SK-N-SH (cell line): ENCODE measurements around the gene PLD1. TPM values are rescaled to one million over a fixed set of nuclear protein-coding genes. Genes with fewer than 3 reads are reported as not detected.

Experiments used
- CTCF ChIA-PET: fragments of 300-600, 350-600 bp; formaldehyde crosslinking; extraction: SDS; loops from one replicate; lab custom pipeline; 2021; lab: Yijun Ruan, JAX
- POLR2A ChIA-PET: fragments of 350-600 bp; sonication (Branson Sonifier 250); formaldehyde crosslinking; extraction: SDS; loops from one replicate; lab custom pipeline; 2020; ENCODE audit warnings: antibody characterized with exemption, inconsistent platforms; lab: Yijun Ruan, JAX
- DNase-seq: peaks from one replicate; pipeline ENCODE4 v3.0.0; 2012
- H2AFZ ChIP-seq: fragments of 200-600 bp; sonication (generic); 2 replicates; pipeline ENCODE4 v1.8.1; 2016; ENCODE audit warnings: antibody characterized with exemption, mild to moderate bottlenecking, low read depth
- H3F3A ChIP-seq: fragments of 200-600 bp; sonication (generic); replicated peaks from 2 replicates; pipeline ENCODE3; 2016; ENCODE audit warnings: antibody characterized with exemption, mild to moderate bottlenecking; ENCODE audit not compliant: insufficient read depth
- H3K27ac ChIP-seq, 2 experiments: fragments of 200-500 bp in 1 of 2; fragments of 200-600 bp in 1 of 2; sonication (Bioruptor generic) in 1 of 2; sonication (generic), shearing (Covaris generic) in 1 of 2; 2 replicates each; pipeline versions ENCODE4 v1.5.1 to v1.6.1; 2014 to 2016; ENCODE audit warnings: low read depth in 2 of 2, inconsistent platforms in 1 of 2, low read length in 1 of 2, mild to moderate bottlenecking in 1 of 2, mixed read lengths in 1 of 2
- H3K27me3 ChIP-seq: fragments of 200-600 bp; sonication (generic), shearing (Covaris generic); 2 replicates; pipeline ENCODE4 v1.6.1; 2016; ENCODE audit warnings: mixed run types; ENCODE audit not compliant: insufficient read depth
- H3K36me3 ChIP-seq, 2 experiments: fragments of 200-500 bp in 1 of 2; fragments of 200-600 bp in 1 of 2; sonication (Bioruptor generic) in 1 of 2; sonication (generic) in 1 of 2; replicated peaks in 1 of 2; 2 replicates each; pipeline versions ENCODE3 to v1.5.1; 2014 to 2016; ENCODE audit warnings: low read length in 1 of 2, mild to moderate bottlenecking in 1 of 2; ENCODE audit not compliant: insufficient read depth in 2 of 2, control insufficient read depth in 1 of 2
- H3K4me1 ChIP-seq, 2 experiments: fragments of 200-500 bp in 1 of 2; fragments of 200-600 bp in 1 of 2; sonication (Bioruptor generic) in 1 of 2; sonication (generic), shearing (Covaris generic) in 1 of 2; 2 replicates each; pipeline versions ENCODE4 v1.5.1 to v1.6.1; 2014 to 2016; ENCODE audit warnings: low read depth in 1 of 2, low read length in 1 of 2, mixed run types in 1 of 2; ENCODE audit not compliant: insufficient read depth in 2 of 2, control insufficient read depth in 1 of 2
- H3K4me2 ChIP-seq: fragments of 200-600 bp; sonication (generic), shearing (Covaris generic); 2 replicates; pipeline ENCODE4 v1.6.1; 2017; ENCODE audit warnings: mixed run types
- H3K4me3 ChIP-seq, 2 experiments: fragments of 200-500 bp in 1 of 2; fragments of 200-600 bp in 1 of 2; sonication (Bioruptor generic) in 1 of 2; sonication (generic), shearing (Covaris generic) in 1 of 2; 2 replicates each; pipeline versions ENCODE4 v1.5.1 to v1.8.1; 2014 to 2016; ENCODE audit warnings: low read depth in 2 of 2, inconsistent platforms in 1 of 2, low read length in 1 of 2, mild to moderate bottlenecking in 1 of 2, mixed read lengths in 1 of 2, moderate library complexity in 1 of 2
- H3K79me2 ChIP-seq: fragments of 200-600 bp; sonication (generic); 2 replicates; pipeline ENCODE4 v1.8.1; 2017; ENCODE audit warnings: mild to moderate bottlenecking; ENCODE audit not compliant: insufficient read depth
- H3K9ac ChIP-seq: fragments of 200-600 bp; sonication (generic); 2 replicates; pipeline ENCODE4 v1.6.1; 2017; ENCODE audit warnings: mixed run types
- H3K9me2 ChIP-seq: fragments of 200-600 bp; sonication (generic); 2 replicates; pipeline ENCODE4 v1.6.1; 2017; ENCODE audit warnings: mixed run types
- H3K9me3 ChIP-seq: fragments of 200-600 bp; sonication (generic); 2 replicates; pipeline ENCODE4 v1.6.1; 2017; ENCODE audit warnings: mixed run types, mild to moderate bottlenecking, moderate library complexity
- H4K20me1 ChIP-seq: fragments of 200-600 bp; sonication (generic); 2 replicates; pipeline ENCODE4 v1.6.1; 2017; ENCODE audit warnings: mild to moderate bottlenecking, mixed run types; ENCODE audit not compliant: insufficient read depth
- CTCF ChIP-seq: fragments of 200-600 bp; sonication (generic); IDR thresholded peaks from 2 replicates; pipeline ENCODE4 v1.6.1; 2017; ENCODE audit warnings: antibody characterized with exemption, mild to moderate bottlenecking, moderate library complexity
- EZH2phosphoT487 ChIP-seq: fragments of 200-600 bp; sonication (generic); IDR thresholded peaks from 2 replicates; pipeline ENCODE4 v1.6.1; 2017; ENCODE audit warnings: low read depth, mixed run types, mild to moderate bottlenecking, antibody characterized with exemption, moderate library complexity, borderline replicate concordance
- FOSL2 ChIP-seq: IDR thresholded peaks from 2 replicates; pipeline ENCODE4 v1.4.0; 2012; ENCODE audit warnings: low read depth, mild to moderate bottlenecking, moderate library complexity, borderline replicate concordance
- GABPA ChIP-seq: IDR thresholded peaks from 2 replicates; pipeline ENCODE4 v1.4.0; 2012; ENCODE audit warnings: low read depth, mild to moderate bottlenecking
- MAX ChIP-seq: IDR thresholded peaks from 2 replicates; pipeline ENCODE4 v1.4.0; 2012; ENCODE audit warnings: low read depth
- PBX3 ChIP-seq: IDR thresholded peaks from 2 replicates; pipeline ENCODE4; 2012
- RCOR1 ChIP-seq: fragments of 150-350 bp; IDR thresholded peaks from 2 replicates; pipeline ENCODE4 v1.6.1; 2017; ENCODE audit warnings: antibody characterized with exemption, low read length
- RXRA ChIP-seq: IDR thresholded peaks from 2 replicates; pipeline ENCODE4 v1.4.0; 2012; ENCODE audit warnings: low read depth, mild to moderate bottlenecking, borderline replicate concordance
- SIN3A ChIP-seq: IDR thresholded peaks from 2 replicates; pipeline ENCODE4 v1.6.1; 2012; ENCODE audit warnings: low read depth, mild to moderate bottlenecking, low read length, moderate library complexity, borderline replicate concordance
- SMC3 ChIP-seq: IDR thresholded peaks from 2 replicates; pipeline ENCODE4 v1.6.1; 2012; ENCODE audit warnings: low read depth, low read length, improper control_type of control experiment
- TAF1 ChIP-seq: IDR thresholded peaks from 2 replicates; pipeline ENCODE4 v1.6.1; 2012; ENCODE audit warnings: low read depth, mild to moderate bottlenecking, low read length, moderate library complexity, borderline replicate concordance
- USF2 ChIP-seq: fragments of 150-350 bp; IDR thresholded peaks from 2 replicates; pipeline ENCODE4 v1.6.1; 2017; ENCODE audit warnings: antibody characterized with exemption, low read length, low read depth, borderline replicate concordance
- WGBS: methylation state at CpG from one replicate; pipeline ENCODE4 v1.1.6; 2017; ENCODE audit warnings: low lambda C conversion rate; 5-methylcytosine and 5-hydroxymethylcytosine counted together
- polyA plus RNA-seq, 3 experiments: library from polyadenylated mRNA; depleted of rRNA; stranded (reverse); fragments of >200 nt; gene quantifications; 2 replicates each; pipeline ENCODE4 v1.2.3, GENCODE V29; 2012

Gene PLD1
- polyA plus RNA-seq, 1 of the 3 experiments (the other 2 are of a cell fraction) = 6.2 TPM

- Histone ChIP-seq H3K27ac (no peak overlapping the region), H2AFZ (no peak overlapping the region), H3K79me2 (no peaks in the 10 kb centered on the region), H3K4me2 (no peak overlapping the region), H3K4me3 (no peak overlapping the region), H3K36me3 (peaks cover 0 to 14% of the 10 kb centered on the region in 2 experiments), H3F3A (no peaks in the 10 kb centered on the region), H3K9me2 (no peaks in the 10 kb centered on the region), H3K9ac (no peak overlapping the region), H3K4me1 (peaks cover 0 to 4% of the 10 kb centered on the region in 2 experiments; a peak in 2 of 4 replicates), H4K20me1 (no peaks in the 10 kb centered on the region), H3K27me3 (no peaks in the 10 kb centered on the region), H3K9me3 (no peaks in the 10 kb centered on the region)
- 93% methylated on average over 6 of the region's 6 CpGs for WGBS
- DNase-seq = no peak
- CTCF ChIA-PET = interaction anchor here (1.0 to 1.3 kb wide), 3 partner anchors 35 to 645 kb away, joined by 3 to 5 read pairs (median 3); no protein-coding TSS in a partner anchor
- no peak for TF ChIP-seq FOSL2
- POLR2A ChIA-PET = no interaction called here
These were observed 113.5 kb downstream of the PLD1 start for GRCh38 chr3:171696805-171697204.

GRCh38 chr3:171695426-171695825 is 114.9 kb downstream of the PLD1 start:
- no peak for DNase-seq
- CTCF ChIA-PET = interaction anchor here (0.6 to 1.5 kb wide), 3 partner anchors 10 to 78 kb away, joined by 3 to 4 read pairs (median 4); no protein-coding TSS in a partner anchor
- H3K36me3 ChIP-seq = peaks cover 0 to 12% of the 10 kb centered on the region in 2 experiments

More at GRCh38 chr3:171695426-171695825, 114.9 kb downstream of the PLD1 start:
- Histone ChIP-seq H3K79me2 (no peaks in the 10 kb centered on the region), H3K9me2 (no peaks in the 10 kb centered on the region)
- TF ChIP-seq CTCF = no peak
- TF ChIP-seq GABPA = no peak
- no peak for TF ChIP-seq MAX
- TF ChIP-seq USF2 = no peak
- no peak for TF ChIP-seq SIN3A
- no peak for TF ChIP-seq RCOR1
- TF ChIP-seq RXRA = no peak
- TF ChIP-seq EZH2phosphoT487 = no peak
- TF ChIP-seq FOSL2 = no peak
- TF ChIP-seq TAF1 = no peak
- TF ChIP-seq SMC3 = no peak
- no peak for TF ChIP-seq PBX3
- TF ChIP-seq, all 33 proteins: peak for 0
- 62% methylated on average over 1 of the region's 1 CpG for WGBS
- H3K4me1 ChIP-seq = peaks cover 0 to 4% of the 10 kb centered on the region in 2 experiments; a peak in 2 of 4 replicates
- no peaks in the 10 kb centered on the region for H3K27me3 ChIP-seq
- H4K20me1 ChIP-seq = no peaks in the 10 kb centered on the region
- no peaks in the 10 kb centered on the region for H3F3A ChIP-seq
- H3K27ac ChIP-seq = no peak overlapping the region
- H2AFZ ChIP-seq = no peak overlapping the region
- H3K9ac ChIP-seq = no peak overlapping the region
- no peaks in the 10 kb centered on the region for H3K9me3 ChIP-seq
- H3K4me2 ChIP-seq = no peak overlapping the region
- POLR2A ChIA-PET = no interaction called here
- H3K4me3 ChIP-seq = no peak overlapping the region
